ENCODE data around the gene PCDHA3.
"Not testable (repeated sequence)": the region's sequence is repeated elsewhere in the genome, so short reads cannot be mapped to it uniquely, and the experiment has no call there.

The PCDHA3 gene

GRCh38 chr5:140800816-140801493, at the start of gene PCDHA3:
Gene PCDHA3, plus strand, starts transcription at chr5:140801057.
- no peak for DNase-seq

DNA sequence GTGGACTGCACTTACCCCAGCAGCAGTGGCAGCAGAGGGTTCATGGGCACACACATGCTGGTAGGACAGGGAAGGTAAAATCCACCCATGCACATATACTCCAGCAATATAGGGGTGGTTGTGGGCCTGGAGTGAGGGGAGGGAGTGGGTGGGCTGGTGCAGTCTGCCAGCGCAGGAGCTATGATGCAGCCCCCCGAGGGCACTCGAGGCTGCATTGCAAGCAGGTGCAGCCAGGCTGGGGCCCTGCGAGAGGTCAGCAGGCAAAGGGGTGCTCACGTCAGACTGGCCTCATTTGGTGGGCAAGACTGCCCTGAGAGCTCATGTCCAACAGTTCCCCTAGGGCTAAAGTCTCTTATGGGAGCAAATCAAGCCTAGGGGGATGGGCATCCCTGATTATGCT, 47.3 kb upstream of the PCDHA3 start:
- no peak for DNase-seq

DNA sequence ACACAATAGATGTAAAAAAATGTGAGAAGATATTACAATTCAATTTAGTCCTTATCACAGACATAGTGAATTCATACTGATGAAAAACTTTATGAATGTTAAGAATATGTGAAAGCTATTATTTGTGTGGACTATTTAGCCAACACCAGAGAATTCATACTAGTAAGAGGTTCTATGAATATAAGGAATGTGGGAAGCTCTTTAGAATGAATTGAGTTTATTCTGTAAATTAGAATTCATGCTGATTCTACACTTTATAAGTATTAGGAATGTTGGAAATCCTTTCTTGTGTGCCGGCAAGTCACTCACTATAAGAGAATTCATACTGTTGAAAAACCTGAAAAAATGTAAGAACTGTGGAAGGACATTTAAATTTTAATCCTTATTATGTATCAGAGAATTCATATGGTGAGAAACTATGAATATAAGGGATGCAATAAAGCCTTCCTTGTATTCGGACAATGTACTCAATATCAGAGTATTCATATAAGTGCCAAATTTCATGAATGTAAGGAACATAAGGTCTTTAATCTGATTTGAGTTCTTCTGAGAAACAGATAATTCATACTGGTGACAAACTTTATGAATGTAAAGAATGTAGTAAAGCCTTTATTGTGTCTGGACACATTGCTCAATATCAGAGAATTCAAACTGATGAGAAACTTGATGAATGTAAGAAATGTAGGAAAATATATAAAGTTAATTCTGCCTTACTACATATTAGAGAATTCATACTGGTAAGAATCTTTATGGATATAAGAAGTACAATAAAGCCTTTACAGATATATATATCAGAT, 36.5 kb upstream of the PCDHA3 start:
- no peak for DNase-seq

DNA sequence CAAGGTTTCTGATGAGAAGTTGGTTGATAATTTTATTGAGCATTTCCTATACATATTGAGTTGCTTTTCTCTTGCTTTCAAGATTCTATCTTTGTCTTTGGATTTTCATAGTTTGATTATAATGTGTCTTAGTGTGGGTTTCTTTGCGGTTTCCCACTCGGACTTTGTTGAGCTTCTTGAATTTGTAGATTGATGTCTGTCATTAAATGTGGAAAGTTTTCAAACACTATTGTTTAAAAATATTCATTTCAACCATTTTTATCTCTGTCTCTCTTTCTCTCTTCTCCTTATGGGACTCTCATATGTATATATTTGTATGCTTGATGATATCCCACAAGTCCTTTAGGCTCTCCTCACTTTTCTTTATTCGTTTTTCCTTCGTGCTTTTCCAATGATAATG, 33.4 kb upstream of the PCDHA3 start:
- DNase-seq: no peak

- DNase-seq: no peak
Measured at GRCh38 chr5:140780512-140780911, 20.3 kb upstream of the PCDHA3 start.

GRCh38 chr5:140785905-140786686, 14.8 kb upstream of the PCDHA3 start, which contains the start of gene PCDHA1:
Gene PCDHA1, plus strand, starts transcription at chr5:140786140.
- no peak for DNase-seq

DNA sequence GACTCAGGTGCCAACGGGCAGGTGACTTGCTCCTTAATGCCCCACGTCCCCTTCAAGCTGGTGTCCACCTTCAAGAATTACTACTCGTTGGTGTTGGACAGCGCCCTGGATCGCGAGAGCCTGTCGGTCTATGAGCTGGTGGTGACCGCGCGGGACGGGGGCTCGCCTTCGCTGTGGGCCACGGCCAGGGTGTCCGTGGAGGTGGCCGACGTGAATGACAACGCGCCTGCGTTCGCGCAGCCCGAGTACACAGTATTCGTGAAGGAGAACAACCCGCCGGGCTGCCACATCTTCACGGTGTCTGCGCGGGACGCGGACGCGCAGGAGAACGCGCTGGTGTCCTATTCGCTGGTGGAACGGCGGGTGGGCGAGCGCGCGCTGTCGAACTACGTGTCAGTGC, 13.4 kb upstream of the PCDHA3 start:
- DNase-seq: not testable (repeated sequence)

DNA sequence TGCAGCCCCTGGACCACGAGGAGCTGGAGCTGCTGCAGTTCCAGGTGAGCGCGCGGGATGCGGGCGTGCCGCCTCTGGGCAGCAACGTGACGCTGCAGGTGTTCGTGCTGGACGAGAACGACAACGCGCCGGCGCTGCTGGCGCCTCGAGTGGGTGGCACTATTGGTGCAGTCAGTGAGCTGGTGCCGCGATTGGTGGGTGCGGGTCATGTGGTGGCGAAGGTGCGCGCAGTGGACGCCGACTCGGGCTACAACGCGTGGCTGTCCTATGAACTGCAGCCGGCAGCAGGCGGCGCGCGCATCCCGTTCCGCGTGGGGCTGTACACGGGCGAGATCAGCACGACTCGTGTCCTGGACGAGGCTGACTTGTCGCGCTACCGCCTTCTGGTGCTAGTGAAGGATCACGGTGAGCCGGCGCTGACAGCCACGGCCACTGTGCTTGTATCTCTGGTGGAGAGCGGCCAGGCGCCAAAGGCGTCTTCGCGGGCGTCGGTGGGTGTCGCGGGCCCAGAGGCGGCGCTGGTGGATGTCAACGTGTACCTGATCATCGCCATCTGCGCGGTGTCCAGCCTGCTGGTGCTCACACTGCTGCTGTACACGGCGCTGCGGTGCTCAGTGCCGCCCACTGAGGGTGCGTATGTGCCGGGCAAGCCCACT, 12.9 kb upstream of the PCDHA3 start:
- not testable (repeated sequence) for DNase-seq

GRCh38 chr5:140791089-140791488, 9.8 kb upstream of the PCDHA3 start:
- no peak for DNase-seq

- DNase-seq: no peak
Measured at GRCh38 chr5:140794595-140795258, 6.1 kb upstream of the PCDHA3 start, which contains the start of gene PCDHA2. Gene PCDHA2, plus strand, starts transcription at chr5:140794852.

DNA sequence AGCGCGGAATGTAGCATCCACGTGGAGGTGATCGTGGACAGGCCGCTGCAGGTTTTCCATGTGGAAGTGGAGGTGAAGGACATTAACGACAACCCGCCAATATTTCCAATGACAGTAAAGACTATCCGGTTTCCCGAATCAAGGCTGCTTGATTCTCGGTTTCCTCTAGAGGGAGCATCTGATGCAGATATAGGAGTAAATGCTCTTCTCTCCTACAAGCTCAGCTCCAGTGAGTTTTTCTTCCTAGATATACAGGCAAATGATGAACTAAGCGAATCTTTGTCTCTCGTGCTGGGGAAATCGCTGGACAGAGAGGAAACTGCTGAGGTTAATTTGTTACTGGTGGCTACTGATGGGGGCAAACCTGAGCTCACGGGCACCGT, 5.6 kb upstream of the PCDHA3 start:
- DNase-seq: no peak

DNA sequence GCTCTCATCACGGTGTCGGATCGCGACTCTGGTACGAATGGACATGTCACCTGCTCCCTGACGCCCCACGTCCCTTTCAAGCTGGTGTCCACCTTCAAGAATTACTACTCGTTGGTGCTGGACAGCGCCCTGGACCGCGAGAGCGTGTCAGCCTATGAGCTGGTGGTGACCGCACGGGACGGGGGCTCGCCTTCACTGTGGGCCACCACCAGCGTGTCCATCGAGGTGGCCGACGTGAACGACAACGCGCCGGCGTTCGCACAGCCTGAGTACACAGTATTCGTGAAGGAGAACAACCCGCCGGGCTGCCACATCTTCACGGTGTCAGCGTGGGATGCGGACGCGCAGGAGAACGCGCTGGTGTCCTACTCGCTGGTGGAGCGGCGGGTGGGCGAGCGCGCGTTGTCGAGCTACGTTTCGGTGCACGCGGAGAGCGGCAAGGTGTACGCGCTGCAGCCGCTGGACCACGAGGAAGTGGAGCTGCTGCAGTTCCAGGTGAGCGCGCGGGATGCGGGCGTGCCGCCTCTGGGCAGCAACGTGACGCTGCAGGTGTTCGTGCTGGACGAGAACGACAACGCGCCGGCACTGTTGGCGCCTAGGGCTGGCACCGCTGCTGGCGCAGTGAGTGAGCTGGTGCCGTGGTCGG, 4.7 kb upstream of the PCDHA3 start:
- DNase-seq: not testable (repeated sequence)

DNA sequence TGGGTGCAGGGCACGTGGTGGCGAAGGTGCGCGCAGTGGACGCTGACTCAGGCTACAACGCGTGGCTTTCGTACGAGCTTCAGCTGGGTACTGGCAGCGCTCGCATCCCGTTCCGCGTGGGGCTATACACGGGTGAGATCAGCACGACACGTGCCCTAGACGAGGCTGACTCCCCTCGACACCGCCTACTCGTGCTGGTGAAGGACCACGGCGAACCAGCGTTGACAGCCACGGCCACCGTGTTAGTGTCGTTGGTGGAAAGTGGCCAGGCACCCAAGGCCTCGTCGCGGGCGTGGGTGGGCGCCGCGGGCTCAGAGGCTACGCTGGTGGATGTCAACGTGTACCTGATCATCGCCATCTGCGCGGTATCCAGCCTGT, 4.2 kb upstream of the PCDHA3 start:
- DNase-seq: no peak

DNA sequence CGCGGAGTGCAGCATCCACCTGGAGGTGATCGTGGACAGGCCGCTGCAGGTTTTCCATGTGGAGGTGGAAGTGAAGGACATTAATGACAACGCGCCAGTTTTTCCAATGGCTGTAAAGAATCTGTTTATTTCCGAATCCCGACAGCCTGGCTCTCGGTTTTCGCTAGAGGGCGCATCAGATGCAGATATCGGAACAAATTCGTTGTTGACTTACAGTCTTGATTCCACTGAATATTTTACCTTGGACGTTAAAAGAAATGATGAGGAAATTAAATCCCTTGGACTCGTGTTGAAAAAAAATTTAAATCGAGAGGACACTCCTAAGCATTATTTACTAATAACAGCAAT, 611 bp downstream of the PCDHA3 start:
- no peak for DNase-seq

DNA sequence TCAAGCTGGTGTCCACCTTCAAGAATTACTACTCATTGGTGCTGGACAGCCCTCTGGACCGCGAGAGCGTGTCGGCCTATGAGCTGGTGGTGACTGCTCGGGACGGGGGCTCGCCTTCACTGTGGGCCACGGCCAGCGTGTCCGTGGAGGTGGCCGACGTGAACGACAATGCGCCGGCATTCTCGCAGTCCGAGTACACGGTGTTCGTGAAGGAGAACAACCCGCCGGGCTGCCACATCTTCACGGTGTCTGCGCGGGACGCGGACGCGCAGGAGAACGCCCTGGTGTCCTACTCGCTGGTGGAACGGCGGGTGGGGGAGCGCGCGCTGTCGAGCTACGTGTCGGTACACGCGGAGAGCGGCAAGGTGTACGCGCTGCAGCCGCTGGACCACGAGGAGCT, 1.5 kb downstream of the PCDHA3 start:
- DNase-seq: not testable (repeated sequence)

GRCh38 chr5:140802781-140803271, 2.0 kb downstream of the PCDHA3 start:
- DNase-seq: no peak

GRCh38 chr5:140806834-140807775, 6.2 kb downstream of the PCDHA3 start, which contains the start of gene PCDHA4:
Gene PCDHA4, plus strand, starts transcription at chr5:140807068.
- no peak for DNase-seq

- not testable (repeated sequence) for DNase-seq
Measured at GRCh38 chr5:140808241-140808888, 7.5 kb downstream of the PCDHA3 start.

- no peak for DNase-seq
Measured at GRCh38 chr5:140808889-140809291, 8.0 kb downstream of the PCDHA3 start.
